Activated CD4-positive, alpha-beta memory T cell treated with anti-CD3 and anti-CD28 coated beads for 36 hours (primary cell): Measurements from ENCODE around the gene YIF1A. TPM values are rescaled to one million over a fixed set of nuclear protein-coding genes. Genes with fewer than 3 reads are reported as not detected.
A peak's percentile ranks its signal among the peaks of the same experiment; 100 is the strongest.

Experiments used
- CTCF ChIA-PET: fragments of 350-600 bp; sonication (Branson Sonifier 250); formaldehyde crosslinking; loops from one replicate; lab custom pipeline; 2021; ENCODE audit warnings: antibody characterized with exemption, inconsistent platforms; lab: Charles Lee
- POLR2A ChIA-PET: fragments of 350-600 bp; sonication (Branson Sonifier 250); formaldehyde crosslinking; loops from one replicate; lab custom pipeline; 2021; ENCODE audit warnings: antibody characterized with exemption; lab: Charles Lee
- DNase-seq: peaks from one replicate; pipeline ENCODE4 v3.0.0-alpha.2; 2020
- H3K27ac Mint-ChIP-seq: one replicate; pipeline ENCODE4 v1.8.0; 2021; ENCODE audit warnings: mixed read lengths
- H3K27me3 Mint-ChIP-seq: one replicate; pipeline ENCODE4 v1.8.0; 2021; ENCODE audit warnings: mixed read lengths
- H3K36me3 Mint-ChIP-seq: one replicate; pipeline ENCODE4 v1.8.0; 2021; ENCODE audit warnings: mixed read lengths
- H3K4me1 Mint-ChIP-seq: one replicate; pipeline ENCODE4 v1.8.0; 2021; ENCODE audit warnings: low read depth, mixed read lengths
- H3K4me3 Mint-ChIP-seq: one replicate; pipeline ENCODE4 v1.8.0; 2021; ENCODE audit warnings: mild to moderate bottlenecking, mixed read lengths
- H3K9me3 Mint-ChIP-seq: one replicate; pipeline ENCODE4 v1.8.0; 2021; ENCODE audit warnings: mixed read lengths
- intact Hi-C: fragments of 100-400 bp; cut with micrococcal nuclease; formaldehyde crosslinking; loops from one replicate; pipeline ENCODE4 v1.15.1; 2023
- total RNA-seq, 2 experiments: library from RNA; stranded (reverse); gene quantifications; one replicate each; pipeline ENCODE4 v1.2.3, GENCODE V29; 2021

The YIF1A gene
- total RNA-seq, 2 experiments from 2014 or later, result 63.1 to 65.8 TPM

DNA sequence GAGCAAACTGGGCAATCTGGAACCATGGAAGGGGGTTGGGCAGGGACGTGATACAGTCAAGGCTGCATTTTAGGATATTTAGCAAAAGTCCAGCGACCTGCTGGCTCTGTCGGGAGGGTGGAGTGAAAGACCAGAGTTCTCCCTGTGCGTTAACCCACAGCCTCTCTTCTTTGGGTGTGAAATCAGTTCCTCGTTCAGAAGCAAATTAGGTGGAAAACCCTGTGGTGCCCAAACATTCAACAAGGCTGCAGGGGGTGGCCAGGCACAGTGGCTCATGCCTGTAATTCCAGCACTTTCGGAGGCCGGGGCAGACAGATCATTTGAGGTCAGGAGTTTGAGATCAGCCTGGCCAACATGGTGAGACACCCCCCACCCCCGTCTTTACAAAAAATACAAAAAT lies 8.7 kb upstream of the YIF1A start:
- Mint-ChIP-seq H3K4me1 (peaks cover 3% of the 10 kb centered on the region), H3K27ac (no peak overlapping the region), H3K27me3 (peaks cover 11% of the 10 kb centered on the region), H3K4me3 (no peak overlapping the region), H3K9me3 (no peaks in the 10 kb centered on the region), H3K36me3 (no peaks in the 10 kb centered on the region)
- ChIA-PET CTCF (interaction anchor here (3.5 kb wide), 1 partner anchor 15 kb away, joined by 14 read pairs; no protein-coding TSS in a partner anchor), POLR2A (interaction anchor here (0.5 kb wide), 1 partner anchor 562 kb away, joined by 4 read pairs; no protein-coding TSS in a partner anchor)
- DNase-seq, result no peak
- intact Hi-C loops, result no loop called here

GRCh38 chr11:66294626-66295620 lies 6.0 kb upstream of the YIF1A start:
- no peaks in the 10 kb centered on the region for H3K9me3 Mint-ChIP-seq
- H3K27ac Mint-ChIP-seq, result no peak overlapping the region
- H3K4me1 Mint-ChIP-seq, result peaks cover 13% of the 10 kb centered on the region
- CTCF ChIA-PET, result interaction anchor here (1.8 kb wide), 1 partner anchor 17 kb away, joined by 6 read pairs; no protein-coding TSS in a partner anchor
- intact Hi-C loops, result no loop called here
- H3K4me3 Mint-ChIP-seq, result no peak overlapping the region
- no peaks in the 10 kb centered on the region for H3K36me3 Mint-ChIP-seq
- peaks cover 13% of the 10 kb centered on the region for H3K27me3 Mint-ChIP-seq
- no peak for DNase-seq
- POLR2A ChIA-PET, result no interaction called here

DNA sequence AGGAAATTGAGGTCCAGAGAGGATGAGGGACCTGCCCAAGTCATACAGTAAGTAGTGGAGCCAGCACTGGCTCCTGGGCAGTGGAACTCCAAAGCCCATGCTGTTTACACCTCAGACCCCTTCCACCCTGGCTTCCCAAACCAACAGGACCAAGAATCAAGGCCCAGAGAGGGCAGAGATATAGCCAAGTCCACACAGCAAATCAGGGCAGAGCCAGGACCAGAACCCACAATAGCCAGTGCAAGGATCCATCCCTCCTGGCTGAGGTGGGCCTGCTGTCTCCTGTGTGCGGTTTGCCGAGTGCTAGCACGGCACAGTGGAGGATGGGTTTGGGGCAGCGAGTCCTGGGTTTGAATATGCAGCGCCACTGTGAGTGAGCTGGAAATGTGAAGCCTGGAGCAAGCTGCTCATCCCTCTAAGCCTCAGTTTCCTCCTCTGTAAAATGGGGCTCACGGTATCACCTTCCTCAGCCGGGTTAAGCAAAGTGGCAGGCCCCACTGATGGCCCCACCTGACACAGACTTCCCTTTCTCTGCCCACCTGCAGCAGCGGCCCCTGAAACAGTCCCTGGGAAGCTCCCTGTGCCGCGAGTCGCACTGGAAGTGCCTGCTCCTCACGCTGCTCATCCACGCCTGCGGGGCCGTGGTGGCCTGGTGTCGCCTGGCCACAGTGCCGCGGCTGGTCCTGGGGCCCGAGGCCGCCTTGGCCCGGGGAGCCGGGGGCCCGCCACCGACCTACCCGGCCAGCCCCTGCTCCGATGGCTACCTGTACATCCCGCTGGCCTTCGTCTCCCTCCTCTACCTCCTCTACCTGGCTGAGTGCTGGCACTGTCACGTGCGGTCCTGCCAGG lies 5.1 kb upstream of the YIF1A start:
- no peak overlapping the region for H3K4me3 Mint-ChIP-seq
- H3K27ac Mint-ChIP-seq, result no peak overlapping the region
- intact Hi-C loops, result no loop called here
- H3K9me3 Mint-ChIP-seq, result no peaks in the 10 kb centered on the region
- H3K36me3 Mint-ChIP-seq, result no peaks in the 10 kb centered on the region
- POLR2A ChIA-PET, result no interaction called here
- peaks cover 13% of the 10 kb centered on the region for H3K27me3 Mint-ChIP-seq
- H3K4me1 Mint-ChIP-seq, result peaks cover 21% of the 10 kb centered on the region
- DNase-seq, result no peak
- CTCF ChIA-PET, result no interaction called here

GRCh38 chr11:66293352-66293751 lies 4.4 kb upstream of the YIF1A start:
- CTCF ChIA-PET, result no interaction called here

DNA sequence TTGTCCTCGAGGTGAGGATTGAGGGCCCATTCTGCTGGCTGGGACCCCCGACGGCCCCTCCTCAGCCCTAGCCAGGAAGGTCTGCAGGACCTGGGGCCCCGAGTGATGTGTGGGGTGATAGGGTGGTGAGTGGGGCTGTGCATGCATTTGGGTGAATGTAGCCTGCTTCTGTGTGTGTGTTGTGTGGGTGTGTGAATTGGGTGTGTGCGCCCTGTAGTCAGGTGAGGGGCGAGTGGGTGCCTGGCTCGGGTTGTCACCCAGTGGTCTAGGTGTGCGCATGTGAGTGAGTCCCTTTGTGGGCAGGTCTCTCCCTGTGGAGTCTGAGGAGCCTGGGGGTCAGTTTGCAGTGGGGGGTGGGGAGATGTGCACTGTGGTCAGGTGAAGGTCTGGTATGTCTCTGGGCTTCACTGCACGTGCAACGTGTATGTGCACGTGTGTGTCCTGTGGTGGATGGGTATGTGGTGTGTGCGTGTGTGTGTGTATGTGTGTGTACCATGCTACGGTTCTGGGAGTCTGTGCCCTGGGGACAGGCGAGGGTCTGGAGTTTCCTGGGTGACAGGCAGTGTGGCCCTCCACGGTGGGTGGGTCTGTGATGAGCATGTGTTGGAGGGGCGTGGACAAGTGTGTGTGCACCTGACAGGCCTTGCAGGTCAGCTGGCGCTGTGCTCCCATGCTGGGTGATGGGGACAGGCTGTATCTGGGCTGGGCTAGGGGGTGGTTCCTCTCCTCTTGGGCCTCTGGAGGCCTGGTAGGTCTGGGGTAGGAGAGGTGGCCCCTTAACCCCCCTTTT lies 3.8 kb upstream of the YIF1A start:
- Mint-ChIP-seq H3K9me3 (no peaks in the 10 kb centered on the region), H3K4me3 (peak overlapping the region; percentile 36), H3K36me3 (no peaks in the 10 kb centered on the region), H3K4me1 (peaks cover 23% of the 10 kb centered on the region), H3K27me3 (peaks cover 13% of the 10 kb centered on the region), H3K27ac (no peak overlapping the region)
- intact Hi-C loops, result no loop called here
- no peak for DNase-seq
- ChIA-PET POLR2A (no interaction called here), CTCF (no interaction called here)

More at GRCh38 chr11:66293352-66293751, 4.4 kb upstream of the YIF1A start:
- Mint-ChIP-seq H3K4me1 (peaks cover 21% of the 10 kb centered on the region), H3K27ac (no peak overlapping the region), H3K9me3 (no peaks in the 10 kb centered on the region), H3K36me3 (no peaks in the 10 kb centered on the region), H3K27me3 (peaks cover 13% of the 10 kb centered on the region), H3K4me3 (no peak overlapping the region)
- DNase-seq, result no peak
- POLR2A ChIA-PET, result no interaction called here
- intact Hi-C loops, result no loop called here

GRCh38 chr11:66291706-66292542 lies 3.0 kb upstream of the YIF1A start, which contains the start of gene TMEM151A:
TSS of gene TMEM151A (plus strand) at chr11:66291894. CDS start at chr11:66292014, 120 bp downstream.
- ChIA-PET POLR2A (interaction anchor here (1.2 kb wide), 1 partner anchor 33 kb away, joined by 3 read pairs; no protein-coding TSS in a partner anchor), CTCF (interaction anchor here (0.6 to 1.6 kb wide), 3 partner anchors 9 to 155 kb away, joined by 3 to 9 read pairs (median 7); no protein-coding TSS in a partner anchor)
- Mint-ChIP-seq H3K4me3 (peak within 1 kb of the TSS; percentile 36), H3K27me3 (peaks cover 13% of the 10 kb centered on the region), H3K27ac (no peak within 1 kb of the TSS), H3K9me3 (no peaks in the 10 kb centered on the region), H3K4me1 (peaks cover 30% of the 10 kb centered on the region), H3K36me3 (no peaks in the 10 kb centered on the region)
- intact Hi-C loops, result no loop called here
- no peak for DNase-seq

GRCh38 chr11:66291303-66291705 lies 2.4 kb upstream of the YIF1A start:
- ChIA-PET POLR2A (interaction anchor here (1.2 kb wide), 1 partner anchor 33 kb away, joined by 3 read pairs; no protein-coding TSS in a partner anchor), CTCF (interaction anchor here (0.6 to 1.6 kb wide), 4 partner anchors 9 to 154 kb away, joined by 3 to 9 read pairs (median 5); no protein-coding TSS in a partner anchor)
- peaks cover 33% of the 10 kb centered on the region for H3K4me1 Mint-ChIP-seq
- H3K36me3 Mint-ChIP-seq, result no peaks in the 10 kb centered on the region
- H3K9me3 Mint-ChIP-seq, result no peaks in the 10 kb centered on the region
- no peak for DNase-seq
- no peak overlapping the region for H3K4me3 Mint-ChIP-seq
- peaks cover 13% of the 10 kb centered on the region for H3K27me3 Mint-ChIP-seq
- no peak overlapping the region for H3K27ac Mint-ChIP-seq
- intact Hi-C loops, result no loop called here

DNA sequence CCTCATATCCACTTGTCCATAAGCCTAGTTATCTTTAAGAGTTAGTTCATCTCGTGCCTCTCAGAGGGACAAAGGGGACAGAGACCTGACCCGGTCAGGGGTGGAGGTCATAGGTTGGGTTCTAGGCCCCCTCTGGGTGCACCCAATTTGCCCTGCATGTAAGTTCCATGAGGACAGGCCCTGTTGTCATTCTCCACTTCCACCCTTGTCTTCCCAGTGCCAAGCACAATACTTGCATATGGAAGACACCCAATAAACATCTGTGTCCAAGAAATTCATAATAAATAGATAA lies 1.3 kb upstream of the YIF1A start:
- no peak overlapping the region for H3K27ac Mint-ChIP-seq
- ChIA-PET POLR2A (interaction anchor here (1.5 kb wide), 1 partner anchor 55 kb away, joined by 4 read pairs; the partner anchor contains the start of gene BRMS1), CTCF (interaction anchor here (1.2 to 1.6 kb wide), 3 partner anchors 8 to 96 kb away, joined by 3 to 9 read pairs (median 7); no protein-coding TSS in a partner anchor)
- peak overlapping the region; percentile 87 for H3K4me3 Mint-ChIP-seq
- peaks cover 13% of the 10 kb centered on the region for H3K27me3 Mint-ChIP-seq
- H3K36me3 Mint-ChIP-seq, result no peaks in the 10 kb centered on the region
- intact Hi-C loops, result no loop called here
- no peak for DNase-seq
- H3K9me3 Mint-ChIP-seq, result no peaks in the 10 kb centered on the region
- H3K4me1 Mint-ChIP-seq, result peaks cover 33% of the 10 kb centered on the region

GRCh38 chr11:66289548-66290329 lies 796 bp upstream of the YIF1A start:
- ChIA-PET POLR2A (interaction anchor here (1.2 to 2.9 kb wide), 9 partner anchors 19 to 349 kb away, joined by 3 to 17 read pairs (median 3); partner anchors contain the start of genes BRMS1, MRPL11, RAB1B and RBM4), CTCF (interaction anchor here (0.7 to 2.2 kb wide), 12 partner anchors 10 to 149 kb away, joined by 3 to 25 read pairs (median 4); partner anchors contain the start of gene MRPL11)
- peak overlapping the region; percentile 91 for H3K27ac Mint-ChIP-seq
- H3K4me3 Mint-ChIP-seq, result peak overlapping the region; percentile 87
- H3K4me1 Mint-ChIP-seq, result peaks cover 33% of the 10 kb centered on the region
- peak; percentile 91 for DNase-seq
- no peaks in the 10 kb centered on the region for H3K9me3 Mint-ChIP-seq
- intact Hi-C loops, result loop anchor here (1.0 kb wide), 3 partner anchors 21 to 132 kb away; partner anchors contain the start of genes NPAS4 and RAB1B
- H3K36me3 Mint-ChIP-seq, result no peaks in the 10 kb centered on the region
- H3K27me3 Mint-ChIP-seq, result peaks cover 13% of the 10 kb centered on the region
